ENCODE measurements around the gene ZBP1.

DNA sequence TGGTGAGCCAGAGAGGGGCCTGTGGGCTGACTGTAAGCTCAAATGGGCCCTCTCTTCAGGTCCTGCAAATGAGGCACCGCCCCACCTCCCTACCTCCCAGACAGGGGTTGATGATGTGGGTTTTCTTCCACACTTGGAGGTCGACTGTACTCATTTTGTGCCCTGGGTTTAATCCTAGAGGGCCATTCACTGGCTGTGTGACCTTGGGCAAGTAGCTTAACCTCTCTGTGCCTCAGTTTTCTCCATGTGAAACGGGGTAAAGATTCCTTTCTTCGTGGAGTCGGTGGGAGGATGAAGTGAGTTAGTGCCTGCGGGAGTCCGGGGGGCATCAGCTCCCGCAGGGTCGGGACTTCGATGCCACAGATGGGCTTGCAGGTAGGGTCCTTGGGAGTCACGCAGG is 23.9 kb downstream of the ZBP1 start:
- TF ChIP-seq POLR2A (IDR thresholded peaks at IDR 0.05) = no peak
- TF ChIP-seq, protein P1, sequence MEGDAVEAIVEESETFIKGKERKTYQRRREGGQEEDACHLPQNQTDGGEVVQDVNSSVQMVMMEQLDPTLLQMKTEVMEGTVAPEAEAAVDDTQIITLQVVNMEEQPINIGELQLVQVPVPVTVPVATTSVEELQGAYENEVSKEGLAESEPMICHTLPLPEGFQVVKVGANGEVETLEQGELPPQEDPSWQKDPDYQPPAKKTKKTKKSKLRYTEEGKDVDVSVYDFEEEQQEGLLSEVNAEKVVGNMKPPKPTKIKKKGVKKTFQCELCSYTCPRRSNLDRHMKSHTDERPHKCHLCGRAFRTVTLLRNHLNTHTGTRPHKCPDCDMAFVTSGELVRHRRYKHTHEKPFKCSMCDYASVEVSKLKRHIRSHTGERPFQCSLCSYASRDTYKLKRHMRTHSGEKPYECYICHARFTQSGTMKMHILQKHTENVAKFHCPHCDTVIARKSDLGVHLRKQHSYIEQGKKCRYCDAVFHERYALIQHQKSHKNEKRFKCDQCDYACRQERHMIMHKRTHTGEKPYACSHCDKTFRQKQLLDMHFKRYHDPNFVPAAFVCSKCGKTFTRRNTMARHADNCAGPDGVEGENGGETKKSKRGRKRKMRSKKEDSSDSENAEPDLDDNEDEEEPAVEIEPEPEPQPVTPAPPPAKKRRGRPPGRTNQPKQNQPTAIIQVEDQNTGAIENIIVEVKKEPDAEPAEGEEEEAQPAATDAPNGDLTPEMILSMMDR (IDR thresholded peaks at IDR 0.05) = no peak
